Adrenal gland (tissue), 5 donors: ENCODE measurements around the gene TPRG1.

ENCODE experiments used
- POLR2A ChIP-seq, 2 donors: fragments of 450-650 bp; IDR thresholded peaks; one replicate each; pipeline ENCODE4 v1.6.1; 2017; ENCODE audit warnings: antibody characterized with exemption in 2 of 2, mild to moderate bottlenecking in 2 of 2, moderate library complexity in 1 of 2
- TF ChIP-seq, protein P1 (sequence below), 6 experiments: fragments of 450-650 bp in 4 of 6; fragments of 200-600 bp in 2 of 6; sonication (generic) in 1 of 6; IDR thresholded peaks; 1 replicate in 5 of 6; 2 replicates in 1 of 6; pipeline versions ENCODE4 v1.5.1 to v1.8.0; 2016 to 2021; ENCODE audit warnings: antibody characterized with exemption in 6 of 6, mild to moderate bottlenecking in 2 of 6, moderate library complexity in 1 of 6
- donor health status: DM: no; HTN: no; CAD: no.

DNA sequence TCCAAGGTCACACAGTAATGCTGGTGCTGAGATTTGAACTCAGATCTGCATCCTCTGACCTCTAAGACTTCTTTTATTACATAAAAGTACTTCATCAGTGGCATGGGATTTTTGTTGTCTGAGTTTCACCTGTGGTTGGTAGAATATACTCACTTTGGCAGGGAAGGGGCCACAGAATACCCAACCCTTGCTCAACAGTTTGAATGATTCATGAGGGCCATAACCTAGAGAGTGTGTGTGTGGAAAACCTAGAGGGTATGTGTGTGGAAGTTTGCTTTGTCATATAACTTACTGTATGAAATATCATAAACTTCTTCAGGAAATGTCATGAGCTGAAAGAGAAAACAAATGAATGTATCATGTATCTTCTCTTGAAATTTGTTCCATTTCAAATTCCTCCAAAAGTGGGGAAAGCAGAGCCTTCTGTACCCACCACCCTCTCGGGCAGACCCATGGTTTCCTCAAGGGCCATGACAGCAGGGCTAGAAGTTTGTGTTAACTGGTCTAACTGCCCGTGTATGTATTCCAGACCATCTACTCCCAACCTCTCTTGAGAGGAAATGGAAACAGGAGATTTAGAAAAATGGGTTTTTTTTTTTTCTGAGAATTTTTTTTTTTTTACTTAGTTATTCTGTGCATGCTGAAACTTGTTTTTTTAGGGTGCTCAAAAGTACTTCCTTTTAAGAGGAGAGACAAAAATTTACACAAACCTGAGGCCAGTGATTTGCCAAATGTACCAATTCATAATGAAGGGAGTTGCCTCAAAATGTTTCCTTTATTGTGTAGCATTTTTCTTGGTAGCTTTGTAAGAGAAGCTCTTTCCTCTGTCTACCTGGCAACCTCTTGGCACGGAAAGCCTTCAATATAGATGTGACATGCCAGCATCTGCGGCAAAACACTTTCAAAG, 127.0 kb downstream of the TPRG1 start:
- no peak for TF ChIP-seq POLR2A (IDR thresholded peaks at IDR 0.05)
- TF ChIP-seq, protein P1, sequence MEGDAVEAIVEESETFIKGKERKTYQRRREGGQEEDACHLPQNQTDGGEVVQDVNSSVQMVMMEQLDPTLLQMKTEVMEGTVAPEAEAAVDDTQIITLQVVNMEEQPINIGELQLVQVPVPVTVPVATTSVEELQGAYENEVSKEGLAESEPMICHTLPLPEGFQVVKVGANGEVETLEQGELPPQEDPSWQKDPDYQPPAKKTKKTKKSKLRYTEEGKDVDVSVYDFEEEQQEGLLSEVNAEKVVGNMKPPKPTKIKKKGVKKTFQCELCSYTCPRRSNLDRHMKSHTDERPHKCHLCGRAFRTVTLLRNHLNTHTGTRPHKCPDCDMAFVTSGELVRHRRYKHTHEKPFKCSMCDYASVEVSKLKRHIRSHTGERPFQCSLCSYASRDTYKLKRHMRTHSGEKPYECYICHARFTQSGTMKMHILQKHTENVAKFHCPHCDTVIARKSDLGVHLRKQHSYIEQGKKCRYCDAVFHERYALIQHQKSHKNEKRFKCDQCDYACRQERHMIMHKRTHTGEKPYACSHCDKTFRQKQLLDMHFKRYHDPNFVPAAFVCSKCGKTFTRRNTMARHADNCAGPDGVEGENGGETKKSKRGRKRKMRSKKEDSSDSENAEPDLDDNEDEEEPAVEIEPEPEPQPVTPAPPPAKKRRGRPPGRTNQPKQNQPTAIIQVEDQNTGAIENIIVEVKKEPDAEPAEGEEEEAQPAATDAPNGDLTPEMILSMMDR (IDR thresholded peaks at IDR 0.05): no peak
